ENCODE results near the gene UQCRQ.

DNA sequence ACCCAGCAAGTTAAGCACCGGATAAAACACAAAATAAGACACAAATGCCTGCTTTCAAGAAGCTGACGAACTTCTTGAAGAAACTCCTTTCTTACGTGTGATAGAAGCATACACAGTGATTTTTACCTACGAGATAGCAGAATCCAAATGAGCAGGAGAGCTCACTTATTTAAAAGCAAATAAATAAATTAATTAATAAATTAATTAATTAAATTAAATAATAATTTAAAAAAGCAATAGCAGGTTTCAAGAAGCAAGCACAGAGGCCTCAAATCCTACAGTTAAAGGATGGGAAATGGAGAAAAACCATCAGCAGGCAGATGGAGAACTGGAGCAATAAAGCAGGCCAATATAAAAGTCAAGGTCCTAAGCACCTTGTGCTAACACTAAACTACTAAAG is 24.4 kb downstream of the UQCRQ start:
- TF ChIP-seq, protein P1, sequence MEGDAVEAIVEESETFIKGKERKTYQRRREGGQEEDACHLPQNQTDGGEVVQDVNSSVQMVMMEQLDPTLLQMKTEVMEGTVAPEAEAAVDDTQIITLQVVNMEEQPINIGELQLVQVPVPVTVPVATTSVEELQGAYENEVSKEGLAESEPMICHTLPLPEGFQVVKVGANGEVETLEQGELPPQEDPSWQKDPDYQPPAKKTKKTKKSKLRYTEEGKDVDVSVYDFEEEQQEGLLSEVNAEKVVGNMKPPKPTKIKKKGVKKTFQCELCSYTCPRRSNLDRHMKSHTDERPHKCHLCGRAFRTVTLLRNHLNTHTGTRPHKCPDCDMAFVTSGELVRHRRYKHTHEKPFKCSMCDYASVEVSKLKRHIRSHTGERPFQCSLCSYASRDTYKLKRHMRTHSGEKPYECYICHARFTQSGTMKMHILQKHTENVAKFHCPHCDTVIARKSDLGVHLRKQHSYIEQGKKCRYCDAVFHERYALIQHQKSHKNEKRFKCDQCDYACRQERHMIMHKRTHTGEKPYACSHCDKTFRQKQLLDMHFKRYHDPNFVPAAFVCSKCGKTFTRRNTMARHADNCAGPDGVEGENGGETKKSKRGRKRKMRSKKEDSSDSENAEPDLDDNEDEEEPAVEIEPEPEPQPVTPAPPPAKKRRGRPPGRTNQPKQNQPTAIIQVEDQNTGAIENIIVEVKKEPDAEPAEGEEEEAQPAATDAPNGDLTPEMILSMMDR (IDR thresholded peaks at IDR 0.05), result no peak
- no peak for TF ChIP-seq POLR2A (IDR thresholded peaks at IDR 0.05)
- TF ChIP-seq EP300 (IDR thresholded peaks at IDR 0.05), result no peak
- TF ChIP-seq POLR2AphosphoS5 (IDR thresholded peaks at IDR 0.05), result no peak

All from gastroesophageal sphincter (tissue), 3 donors.